ENCODE results near the gene ALG12.

Gene ALG12

DNA sequence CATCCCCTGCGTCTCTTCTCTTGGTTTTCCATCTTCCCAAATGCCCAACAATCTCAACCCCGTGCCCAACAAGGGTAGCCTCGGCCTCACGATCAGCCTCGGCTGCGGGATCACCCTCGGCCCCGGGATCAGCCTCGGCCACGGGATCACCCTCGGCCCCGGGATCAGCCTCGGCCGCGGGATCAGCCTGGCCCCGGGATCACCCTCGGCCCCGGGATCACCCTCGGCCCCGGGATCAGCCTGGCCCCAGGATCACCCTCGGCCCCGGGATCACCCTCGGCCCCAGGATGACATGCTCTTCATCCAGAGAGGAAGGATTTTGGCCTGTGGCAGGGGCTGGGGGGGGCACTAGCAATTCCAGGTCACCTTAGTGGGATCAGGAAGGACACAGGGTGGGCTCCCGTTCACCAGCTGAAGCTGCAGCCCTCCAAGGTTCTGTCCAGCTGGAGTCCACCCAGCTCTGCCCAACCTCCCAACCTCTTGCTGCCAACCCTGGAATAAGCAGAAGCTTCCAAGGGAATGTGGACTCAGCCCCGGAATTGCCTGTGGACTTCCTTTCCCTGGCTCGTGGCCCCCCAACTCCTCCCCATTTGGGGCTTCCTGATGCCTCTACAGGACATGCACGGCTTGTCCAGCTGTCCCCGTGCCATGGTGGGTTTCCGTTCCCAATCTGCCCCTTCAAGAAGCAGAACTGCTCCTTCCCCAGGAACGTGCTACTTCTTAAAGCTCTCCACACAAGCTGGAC, 6.2 kb downstream of the ALG12 start:
- Histone ChIP-seq H3K4me3 (ENCODE audit: low read depth, low read length, poor library complexity, severe bottlenecking) (no peak overlapping the region), H3K9ac (ENCODE audit: low read length) (no peak overlapping the region), H3K27ac (ENCODE audit: low read depth, low read length, poor library complexity, severe bottlenecking) (no peak overlapping the region), H3K27me3 (ENCODE audit: insufficient read depth, low read length) (no peaks in the 10 kb centered on the region), H3K4me2 (ENCODE audit: low read length) (no peak overlapping the region), H2AFZ (ENCODE audit: low read length) (no peak overlapping the region), H3K9me3 (ENCODE audit: low read length) (no peaks in the 10 kb centered on the region), H3K9me2 (ENCODE audit: low read depth, low read length) (no peaks in the 10 kb centered on the region), H3F3A (ENCODE audit: insufficient read depth, low read length) (no peaks in the 10 kb centered on the region), H3K4me1 (ENCODE audit: insufficient read depth, low read length, severe bottlenecking) (peaks cover 6% of the 10 kb centered on the region), H4K20me1 (ENCODE audit: insufficient read depth, low read length) (no peaks in the 10 kb centered on the region), H3K36me3 (ENCODE audit: insufficient read depth, low read length) (peaks cover 46% of the 10 kb centered on the region; the same call in 1 of the 2 replicates), H3K79me2 (ENCODE audit: insufficient read depth, low read length) (no peaks in the 10 kb centered on the region)
- TF ChIP-seq EZH2 (IDR thresholded peaks at IDR 0.05; ENCODE audit: borderline replicate concordance, low read length) = no peak
- TF ChIP-seq, protein P1, sequence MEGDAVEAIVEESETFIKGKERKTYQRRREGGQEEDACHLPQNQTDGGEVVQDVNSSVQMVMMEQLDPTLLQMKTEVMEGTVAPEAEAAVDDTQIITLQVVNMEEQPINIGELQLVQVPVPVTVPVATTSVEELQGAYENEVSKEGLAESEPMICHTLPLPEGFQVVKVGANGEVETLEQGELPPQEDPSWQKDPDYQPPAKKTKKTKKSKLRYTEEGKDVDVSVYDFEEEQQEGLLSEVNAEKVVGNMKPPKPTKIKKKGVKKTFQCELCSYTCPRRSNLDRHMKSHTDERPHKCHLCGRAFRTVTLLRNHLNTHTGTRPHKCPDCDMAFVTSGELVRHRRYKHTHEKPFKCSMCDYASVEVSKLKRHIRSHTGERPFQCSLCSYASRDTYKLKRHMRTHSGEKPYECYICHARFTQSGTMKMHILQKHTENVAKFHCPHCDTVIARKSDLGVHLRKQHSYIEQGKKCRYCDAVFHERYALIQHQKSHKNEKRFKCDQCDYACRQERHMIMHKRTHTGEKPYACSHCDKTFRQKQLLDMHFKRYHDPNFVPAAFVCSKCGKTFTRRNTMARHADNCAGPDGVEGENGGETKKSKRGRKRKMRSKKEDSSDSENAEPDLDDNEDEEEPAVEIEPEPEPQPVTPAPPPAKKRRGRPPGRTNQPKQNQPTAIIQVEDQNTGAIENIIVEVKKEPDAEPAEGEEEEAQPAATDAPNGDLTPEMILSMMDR (IDR thresholded peaks at IDR 0.05; ENCODE audit: low read length) = no peak

DNA sequence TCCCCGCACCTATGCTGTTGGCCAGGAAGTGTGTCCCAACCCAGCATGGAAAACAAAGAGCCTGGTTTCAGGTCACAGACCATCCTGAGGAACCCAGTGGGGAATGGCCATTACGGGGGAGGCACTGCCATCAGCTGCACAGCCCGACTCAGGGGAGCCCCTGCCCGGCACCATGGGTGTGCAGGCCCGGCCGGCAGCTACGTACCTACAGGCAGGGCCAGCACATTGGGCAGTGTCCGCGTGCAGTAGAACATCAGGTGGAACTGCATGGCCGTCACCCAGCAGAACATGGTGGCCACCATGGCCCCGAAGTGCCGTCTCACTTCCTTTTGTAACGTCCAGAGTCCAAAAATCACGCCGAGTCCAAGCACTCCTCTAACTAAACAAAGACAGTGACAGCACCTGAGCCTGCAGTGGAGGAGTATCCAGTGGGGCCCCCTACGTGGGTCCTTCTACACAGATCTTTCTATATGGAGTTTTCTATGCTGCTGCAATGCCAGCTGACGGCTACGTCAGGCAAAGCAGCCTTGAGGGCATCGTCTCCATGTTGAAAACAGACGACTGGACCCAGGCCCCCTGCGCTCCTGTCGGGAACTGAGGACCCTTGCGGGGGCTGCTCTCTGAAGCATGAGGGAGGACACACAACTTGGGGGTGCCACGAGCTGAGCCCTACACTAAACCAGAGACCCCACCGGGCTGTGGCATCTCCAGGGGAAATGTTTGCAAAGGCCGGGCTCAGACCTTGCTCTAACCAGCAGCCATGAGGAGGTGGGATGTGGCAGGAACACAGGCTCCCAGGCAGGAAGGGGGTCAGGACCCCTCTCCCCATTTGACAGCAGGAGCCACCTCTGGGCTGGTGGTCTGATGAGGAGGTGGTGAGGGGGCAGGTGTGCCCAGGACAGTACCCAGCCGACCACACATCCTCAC, 7.7 kb downstream of the ALG12 start:
- Histone ChIP-seq H3K9me3 (ENCODE audit: low read length) (no peaks in the 10 kb centered on the region), H3K4me3 (ENCODE audit: low read depth, low read length, poor library complexity, severe bottlenecking) (no peak overlapping the region), H3K4me1 (ENCODE audit: insufficient read depth, low read length, severe bottlenecking) (no peaks in the 10 kb centered on the region), H3K9me2 (ENCODE audit: low read depth, low read length) (no peaks in the 10 kb centered on the region), H3F3A (ENCODE audit: insufficient read depth, low read length) (no peaks in the 10 kb centered on the region), H2AFZ (ENCODE audit: low read length) (no peak overlapping the region), H3K9ac (ENCODE audit: low read length) (no peak overlapping the region), H4K20me1 (ENCODE audit: insufficient read depth, low read length) (no peaks in the 10 kb centered on the region), H3K79me2 (ENCODE audit: insufficient read depth, low read length) (no peaks in the 10 kb centered on the region), H3K27ac (ENCODE audit: low read depth, low read length, poor library complexity, severe bottlenecking) (no peak overlapping the region), H3K4me2 (ENCODE audit: low read length) (no peak overlapping the region), H3K27me3 (ENCODE audit: insufficient read depth, low read length) (no peaks in the 10 kb centered on the region), H3K36me3 (ENCODE audit: insufficient read depth, low read length) (peaks cover 59% of the 10 kb centered on the region)
- no peak for TF ChIP-seq EZH2 (IDR thresholded peaks at IDR 0.05; ENCODE audit: borderline replicate concordance, low read length)
- TF ChIP-seq, protein P1 (IDR thresholded peaks at IDR 0.05; ENCODE audit: low read length) = no peak

DNA sequence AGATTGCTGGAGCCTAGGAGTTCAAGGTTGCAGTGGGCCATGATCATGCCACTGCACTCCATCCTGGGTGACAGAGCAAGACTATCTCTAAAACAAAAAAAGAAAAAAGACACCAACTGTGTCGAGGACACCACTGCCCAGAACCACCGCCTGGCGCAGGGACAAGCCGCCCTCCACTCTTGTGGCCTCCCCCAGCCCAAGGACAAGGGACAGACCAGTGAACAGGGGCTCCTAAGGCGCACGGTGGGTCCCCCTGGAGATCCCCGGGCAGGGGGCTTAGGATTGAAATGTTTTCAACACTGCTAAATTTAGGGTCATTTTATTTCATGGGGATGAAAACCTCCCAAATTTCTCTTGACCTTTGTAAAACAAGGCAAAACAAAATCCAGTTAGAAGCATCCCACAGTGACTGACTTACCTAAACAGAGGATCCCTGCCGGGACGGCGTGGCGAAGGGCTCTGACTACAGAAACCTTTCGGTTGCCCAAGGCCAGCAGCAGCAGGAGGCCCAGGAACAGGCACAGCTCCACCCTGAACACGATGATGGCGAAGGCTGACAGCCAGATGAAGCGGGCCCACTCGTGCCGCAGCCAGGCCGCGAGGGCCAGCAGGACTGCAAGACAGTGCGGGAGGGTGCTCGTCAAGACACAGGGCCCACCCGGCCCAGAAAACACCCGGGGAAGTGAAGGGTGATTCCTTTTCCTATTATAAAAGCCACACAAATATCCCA, 8.6 kb downstream of the ALG12 start:
- Histone ChIP-seq H3K9me3 (ENCODE audit: low read length) (no peaks in the 10 kb centered on the region), H3K36me3 (ENCODE audit: insufficient read depth, low read length) (peaks cover 63% of the 10 kb centered on the region), H3F3A (ENCODE audit: insufficient read depth, low read length) (no peaks in the 10 kb centered on the region), H3K27me3 (ENCODE audit: insufficient read depth, low read length) (no peaks in the 10 kb centered on the region), H3K4me1 (ENCODE audit: insufficient read depth, low read length, severe bottlenecking) (no peaks in the 10 kb centered on the region), H2AFZ (ENCODE audit: low read length) (no peak overlapping the region), H3K79me2 (ENCODE audit: insufficient read depth, low read length) (no peaks in the 10 kb centered on the region), H3K4me3 (ENCODE audit: low read depth, low read length, poor library complexity, severe bottlenecking) (no peak overlapping the region), H3K4me2 (ENCODE audit: low read length) (no peak overlapping the region), H3K9me2 (ENCODE audit: low read depth, low read length) (no peaks in the 10 kb centered on the region), H3K27ac (ENCODE audit: low read depth, low read length, poor library complexity, severe bottlenecking) (no peak overlapping the region), H4K20me1 (ENCODE audit: insufficient read depth, low read length) (no peaks in the 10 kb centered on the region), H3K9ac (ENCODE audit: low read length) (no peak overlapping the region)
- no peak for TF ChIP-seq EZH2 (IDR thresholded peaks at IDR 0.05; ENCODE audit: borderline replicate concordance, low read length)
- TF ChIP-seq, protein P1 (IDR thresholded peaks at IDR 0.05; ENCODE audit: low read length) = no peak
